PC-9 (cell line): ENCODE data around the gene MYH4.

Source experiments
- CTCF ChIP-seq: fragments of 200-600 bp; sonication (generic); conservative IDR thresholded peaks from 2 replicates; pipeline ENCODE4 v1.6.1; 2017; ENCODE audit warnings: mixed run types, antibody characterized with exemption, mild to moderate bottlenecking, moderate library complexity
- EZH2 ChIP-seq: fragments of 200-600 bp; sonication (generic); IDR thresholded peaks from 2 replicates; pipeline ENCODE4 v1.8.0; 2017; ENCODE audit warnings: antibody characterized with exemption, low read depth

GRCh38 chr17:10469459-10469858 lies at the start of gene MYH4:
- TF ChIP-seq CTCF (no peak), EZH2 (no peak)
